Effector memory CD8-positive, alpha-beta T cell (primary cell): Measurements from ENCODE around the gene AP2A2.

ENCODE experiments used
- ATAC-seq: fragments of 150-1000 bp; cut with Tn5 transposase; replicated peaks from 2 replicates; pipeline ENCODE4 v1.10.0; 2021; ENCODE audit warnings: mild to moderate bottlenecking, moderate library complexity
- DNase-seq, 3 experiments: peaks; one replicate each; pipeline ENCODE4 v3.0.0; 2021
- H3K27ac Mint-ChIP-seq, 2 donors: one replicate each; pipeline ENCODE4 v1.8.0; 2022; ENCODE audit warnings: mild to moderate bottlenecking in 2 of 2, mixed read lengths in 2 of 2, moderate library complexity in 2 of 2
- H3K27me3 Mint-ChIP-seq, 2 donors: one replicate each; pipeline ENCODE4 v1.8.0; 2022; ENCODE audit warnings: mixed read lengths in 2 of 2
- H3K36me3 Mint-ChIP-seq: one replicate; pipeline ENCODE4 v1.8.0; 2022; ENCODE audit warnings: mild to moderate bottlenecking, moderate library complexity, mixed read lengths; ENCODE audit not compliant: insufficient read depth
- H3K4me1 Mint-ChIP-seq, 2 donors: one replicate each; pipeline ENCODE4 v1.8.0; 2022; ENCODE audit warnings: low read depth in 2 of 2, mixed read lengths in 2 of 2
- H3K4me3 Mint-ChIP-seq, 2 donors: one replicate each; pipeline ENCODE4 v1.8.0; 2022; ENCODE audit warnings: mild to moderate bottlenecking in 2 of 2, mixed read lengths in 2 of 2, moderate library complexity in 2 of 2
- H3K9me3 Mint-ChIP-seq, 2 donors: one replicate each; pipeline ENCODE4 v1.8.0; 2022; ENCODE audit warnings: mixed read lengths in 2 of 2

AP2A2 gene

GRCh38 chr11:923691-924405, 1.8 kb upstream of the AP2A2 start:
- no peaks in the 10 kb centered on the region for H3K27me3 Mint-ChIP-seq
- H3K27ac Mint-ChIP-seq, result peak overlapping the region; percentile 72 to 73
- no peak for ATAC-seq
- no peaks in the 10 kb centered on the region for H3K9me3 Mint-ChIP-seq
- peak overlapping the region in 1 of 2 donors; percentile 48 for H3K4me3 Mint-ChIP-seq
- peaks cover 22 to 26% of the 10 kb centered on the region in 2 donors for H3K4me1 Mint-ChIP-seq
- DNase-seq, result no peak
- peaks cover 35% of the 10 kb centered on the region for H3K36me3 Mint-ChIP-seq

- Mint-ChIP-seq H3K4me3 (no peak overlapping the region), H3K27ac (peak overlapping the region in 1 of 2 donors; percentile 72), H3K36me3 (peaks cover 38% of the 10 kb centered on the region), H3K4me1 (peaks cover 23 to 25% of the 10 kb centered on the region in 2 donors), H3K27me3 (no peaks in the 10 kb centered on the region), H3K9me3 (no peaks in the 10 kb centered on the region)
- ATAC-seq, result no peak
- DNase-seq, result peak in 1 of 3 experiments; percentile 10
Measured at GRCh38 chr11:924406-925157, 1.1 kb upstream of the AP2A2 start.

GRCh38 chr11:925158-925495, 543 bp upstream of the AP2A2 start:
- DNase-seq (no peak), ATAC-seq (no peak)
- H3K27ac Mint-ChIP-seq, result no peak overlapping the region
- H3K27me3 Mint-ChIP-seq, result no peaks in the 10 kb centered on the region
- no peaks in the 10 kb centered on the region for H3K9me3 Mint-ChIP-seq
- H3K4me1 Mint-ChIP-seq, result peaks cover 23 to 25% of the 10 kb centered on the region in 2 donors
- H3K36me3 Mint-ChIP-seq, result peaks cover 38% of the 10 kb centered on the region
- H3K4me3 Mint-ChIP-seq, result no peak overlapping the region

GRCh38 chr11:926341-926916, 759 bp downstream of the AP2A2 start:
- peak overlapping the region; percentile 81 to 84 for H3K4me3 Mint-ChIP-seq
- H3K36me3 Mint-ChIP-seq, result peaks cover 31% of the 10 kb centered on the region
- peak overlapping the region; percentile 84 to 87 for H3K27ac Mint-ChIP-seq
- DNase-seq (no peak), ATAC-seq (no peak)
- peaks cover 28 to 31% of the 10 kb centered on the region in 2 donors for H3K4me1 Mint-ChIP-seq
- H3K9me3 Mint-ChIP-seq, result no peaks in the 10 kb centered on the region
- H3K27me3 Mint-ChIP-seq, result no peaks in the 10 kb centered on the region

GRCh38 chr11:927871-928270, 2.2 kb downstream of the AP2A2 start:
- ATAC-seq (peak; percentile 53), DNase-seq (peak; percentile 16 to 31 (median 18))
- H3K4me1 Mint-ChIP-seq, result peaks cover 33 to 36% of the 10 kb centered on the region in 2 donors
- no peaks in the 10 kb centered on the region for H3K9me3 Mint-ChIP-seq
- peak overlapping the region in 1 of 2 donors; percentile 87 for H3K27ac Mint-ChIP-seq
- H3K4me3 Mint-ChIP-seq, result peak overlapping the region; percentile 81 to 84
- peaks cover 34% of the 10 kb centered on the region for H3K36me3 Mint-ChIP-seq
- H3K27me3 Mint-ChIP-seq, result no peaks in the 10 kb centered on the region

- Mint-ChIP-seq H3K4me3 (peak overlapping the region in 1 of 2 donors; percentile 13), H3K9me3 (no peaks in the 10 kb centered on the region), H3K27ac (peak overlapping the region in 1 of 2 donors; percentile 32), H3K36me3 (peaks cover 36% of the 10 kb centered on the region), H3K4me1 (peaks cover 40 to 45% of the 10 kb centered on the region in 2 donors), H3K27me3 (no peaks in the 10 kb centered on the region)
- no peak for DNase-seq
- ATAC-seq, result no peak
Measured at GRCh38 chr11:928786-929185, 3.1 kb downstream of the AP2A2 start.

GRCh38 chr11:929405-929804, 3.7 kb downstream of the AP2A2 start:
- no peaks in the 10 kb centered on the region for H3K27me3 Mint-ChIP-seq
- no peaks in the 10 kb centered on the region for H3K9me3 Mint-ChIP-seq
- no peak overlapping the region for H3K4me3 Mint-ChIP-seq
- DNase-seq (no peak), ATAC-seq (no peak)
- peaks cover 36% of the 10 kb centered on the region for H3K36me3 Mint-ChIP-seq
- peak overlapping the region in 1 of 2 donors; percentile 32 for H3K27ac Mint-ChIP-seq
- H3K4me1 Mint-ChIP-seq, result peaks cover 43 to 45% of the 10 kb centered on the region in 2 donors

GRCh38 chr11:931385-931784, 5.7 kb downstream of the AP2A2 start:
- Mint-ChIP-seq H3K36me3 (peaks cover 30% of the 10 kb centered on the region), H3K27me3 (no peaks in the 10 kb centered on the region), H3K27ac (peak overlapping the region in 1 of 2 donors; percentile 45), H3K9me3 (no peaks in the 10 kb centered on the region), H3K4me3 (no peak overlapping the region), H3K4me1 (peaks cover 47 to 50% of the 10 kb centered on the region in 2 donors)
- ATAC-seq, result no peak
- no peak for DNase-seq

- no peaks in the 10 kb centered on the region for H3K9me3 Mint-ChIP-seq
- peaks cover 20% of the 10 kb centered on the region for H3K36me3 Mint-ChIP-seq
- ATAC-seq, result no peak
- H3K27ac Mint-ChIP-seq, result peak overlapping the region in 1 of 2 donors; percentile 74
- no peaks in the 10 kb centered on the region for H3K27me3 Mint-ChIP-seq
- no peak overlapping the region for H3K4me3 Mint-ChIP-seq
- no peak for DNase-seq
- H3K4me1 Mint-ChIP-seq, result peaks cover 37 to 48% of the 10 kb centered on the region in 2 donors
Measured at GRCh38 chr11:932435-932834, 6.8 kb downstream of the AP2A2 start.

- Mint-ChIP-seq H3K4me3 (no peak overlapping the region), H3K27ac (peak overlapping the region in 1 of 2 donors; percentile 74), H3K27me3 (no peaks in the 10 kb centered on the region), H3K9me3 (no peaks in the 10 kb centered on the region), H3K4me1 (peaks cover 32 to 49% of the 10 kb centered on the region in 2 donors), H3K36me3 (peaks cover 17% of the 10 kb centered on the region)
- no peak for ATAC-seq
- no peak for DNase-seq
Measured at GRCh38 chr11:933142-933851, 7.6 kb downstream of the AP2A2 start.

GRCh38 chr11:933936-934335, 8.3 kb downstream of the AP2A2 start:
- H3K4me3 Mint-ChIP-seq, result no peak overlapping the region
- no peaks in the 10 kb centered on the region for H3K27me3 Mint-ChIP-seq
- ATAC-seq (no peak), DNase-seq (no peak)
- peaks cover 19% of the 10 kb centered on the region for H3K36me3 Mint-ChIP-seq
- H3K4me1 Mint-ChIP-seq, result peaks cover 28 to 47% of the 10 kb centered on the region in 2 donors
- peak overlapping the region in 1 of 2 donors; percentile 74 for H3K27ac Mint-ChIP-seq
- no peaks in the 10 kb centered on the region for H3K9me3 Mint-ChIP-seq

- ATAC-seq, result no peak
- Mint-ChIP-seq H3K27me3 (no peaks in the 10 kb centered on the region), H3K9me3 (no peaks in the 10 kb centered on the region), H3K4me3 (no peak overlapping the region), H3K27ac (no peak overlapping the region), H3K4me1 (peaks cover 26 to 52% of the 10 kb centered on the region in 2 donors), H3K36me3 (peaks cover 16% of the 10 kb centered on the region)
- DNase-seq, result no peak
Measured at GRCh38 chr11:934527-934926, 8.9 kb downstream of the AP2A2 start.

GRCh38 chr11:936199-936598, 10.5 kb downstream of the AP2A2 start:
- H3K4me1 Mint-ChIP-seq, result peaks cover 32 to 63% of the 10 kb centered on the region in 2 donors
- H3K9me3 Mint-ChIP-seq, result no peaks in the 10 kb centered on the region
- peak overlapping the region in 1 of 2 donors; percentile 52 for H3K27ac Mint-ChIP-seq
- H3K27me3 Mint-ChIP-seq, result no peaks in the 10 kb centered on the region
- ATAC-seq, result no peak
- peaks cover 16% of the 10 kb centered on the region for H3K36me3 Mint-ChIP-seq
- H3K4me3 Mint-ChIP-seq, result no peak overlapping the region
- DNase-seq, result no peak
